IPS-NIHi7 (cell line): Measurements from ENCODE around the gene HMCN2.

ENCODE experiments used
- DNase-seq: peaks from one replicate; pipeline ENCODE4 v3.0.0; 2012; ENCODE audit warnings: mixed read lengths; ENCODE audit errors: extremely low spot score

The HMCN2 gene

GRCh38 chr9:130448035-130448624 is 182.6 kb downstream of the HMCN2 start:
- no peak for DNase-seq

GRCh38 chr9:130448771-130449603 is 183.4 kb downstream of the HMCN2 start:
- no peak for DNase-seq

- DNase-seq, result no peak
Observed at GRCh38 chr9:130450344-130451003, 184.9 kb downstream of the HMCN2 start.

GRCh38 chr9:130451004-130451390 is 185.4 kb downstream of the HMCN2 start:
- DNase-seq, result no peak

- peak; percentile 78 for DNase-seq
Observed at GRCh38 chr9:130451509-130452388, 186.2 kb downstream of the HMCN2 start.

- DNase-seq, result no peak
Observed at GRCh38 chr9:130452835-130453234, 187.3 kb downstream of the HMCN2 start.

GRCh38 chr9:130453487-130453886 is 187.9 kb downstream of the HMCN2 start:
- DNase-seq, result no peak

- no peak for DNase-seq
Observed at GRCh38 chr9:130454096-130454811, 188.7 kb downstream of the HMCN2 start.

- DNase-seq, result no peak
Observed at GRCh38 chr9:130454812-130455325, 189.3 kb downstream of the HMCN2 start.

- no peak for DNase-seq
Observed at GRCh38 chr9:130458027-130458803, 192.7 kb downstream of the HMCN2 start.

GRCh38 chr9:130458804-130459067 is 193.2 kb downstream of the HMCN2 start:
- DNase-seq, result no peak

GRCh38 chr9:130459151-130459550 is 193.6 kb downstream of the HMCN2 start:
- DNase-seq, result no peak

- no peak for DNase-seq
Observed at GRCh38 chr9:130459941-130460669, 194.5 kb downstream of the HMCN2 start.

- DNase-seq, result peak; percentile 88
Observed at GRCh38 chr9:130461218-130461630, 195.7 kb downstream of the HMCN2 start.

GRCh38 chr9:130461731-130462130 is 196.2 kb downstream of the HMCN2 start:
- DNase-seq, result no peak

GRCh38 chr9:130462685-130463540 is 197.4 kb downstream of the HMCN2 start:
- no peak for DNase-seq

- no peak for DNase-seq
Observed at GRCh38 chr9:130463763-130464745, 198.5 kb downstream of the HMCN2 start.
